ENCODE measurements around the gene FRMD3.

Gene FRMD3

DNA sequence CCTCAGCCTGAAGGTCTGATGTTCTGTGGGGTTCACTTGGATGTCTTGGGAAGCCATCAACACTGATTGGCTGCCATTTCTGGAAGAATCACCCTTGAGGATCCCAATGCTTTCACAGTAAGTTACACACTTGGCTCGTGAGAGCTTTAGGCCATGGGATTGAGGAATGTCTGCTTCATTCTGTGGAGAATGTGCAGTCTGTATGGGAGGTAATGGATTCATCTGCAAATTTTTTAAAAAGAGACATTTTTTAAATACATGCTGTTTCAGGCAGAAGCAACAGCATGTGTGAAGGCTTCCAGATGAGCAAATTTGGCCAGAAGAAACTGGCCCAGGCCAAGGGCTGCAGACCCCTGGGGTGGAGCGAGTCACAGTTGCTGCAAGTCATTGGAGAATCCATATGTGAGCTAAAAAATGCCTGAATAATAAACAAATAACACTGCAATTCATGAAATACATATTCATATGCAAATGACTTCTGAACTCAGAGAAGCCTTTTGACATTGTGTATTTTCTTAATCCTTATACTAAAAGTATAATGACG, 328.9 kb downstream of the FRMD3 start:
- H3K36me3 ChIP-seq (ENCODE audit: control insufficient read depth, insufficient read depth, low read length) = no peaks in the 10 kb centered on the region
- H3K4me1 ChIP-seq (ENCODE audit: control insufficient read depth, insufficient read depth, low read length) = no peaks in the 10 kb centered on the region
- H3K9ac ChIP-seq (ENCODE audit: low read length) = no peak overlapping the region
- no peak overlapping the region for H3K27ac ChIP-seq (ENCODE audit: low read depth, low read length)
- no peak overlapping the region for H3K4me3 ChIP-seq (ENCODE audit: low read length)
- no peaks in the 10 kb centered on the region for H3K27me3 ChIP-seq (ENCODE audit: control insufficient read depth, insufficient read depth, low read length)

DNA sequence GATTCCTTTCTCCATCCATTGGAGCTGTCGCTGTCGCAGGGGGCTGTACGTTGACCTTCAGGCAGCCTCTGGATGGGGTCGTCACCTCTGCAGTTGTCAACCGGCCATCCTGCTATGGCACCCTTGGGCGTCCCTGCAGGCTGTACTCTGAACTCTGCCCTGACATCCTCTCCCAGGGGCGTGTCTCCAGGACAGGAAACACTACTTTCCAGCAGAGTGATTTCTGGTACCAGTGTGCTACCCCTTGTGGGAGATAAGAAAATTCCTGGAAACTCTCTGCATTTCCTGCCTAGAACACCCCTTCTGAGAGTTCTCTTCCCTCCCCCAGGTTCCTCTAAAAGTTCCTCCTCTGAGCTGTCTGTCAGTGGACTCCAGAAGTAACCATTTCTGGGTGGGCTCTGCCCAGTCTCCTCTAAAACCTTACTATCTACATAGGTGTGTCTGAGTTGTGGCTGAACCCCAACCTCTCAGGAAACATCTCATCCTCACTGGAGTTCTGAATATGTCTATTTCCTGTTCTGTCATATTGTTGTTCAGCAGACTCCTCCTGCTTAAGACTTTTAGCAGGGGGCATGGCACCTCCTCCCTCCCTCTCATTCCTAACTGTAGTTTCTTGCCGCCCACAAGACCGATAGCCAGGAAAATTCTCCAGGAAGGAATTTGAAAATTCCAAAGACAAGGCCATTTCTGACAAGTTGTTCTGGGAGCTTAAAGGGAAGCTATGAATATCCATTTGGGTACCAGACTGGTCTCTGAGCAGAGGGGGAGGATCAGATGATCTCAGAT, 329.9 kb downstream of the FRMD3 start:
- no peaks in the 10 kb centered on the region for H3K27me3 ChIP-seq (ENCODE audit: control insufficient read depth, insufficient read depth, low read length)
- H3K4me3 ChIP-seq (ENCODE audit: low read length) = no peak overlapping the region
- H3K36me3 ChIP-seq (ENCODE audit: control insufficient read depth, insufficient read depth, low read length) = no peaks in the 10 kb centered on the region
- no peak overlapping the region for H3K9ac ChIP-seq (ENCODE audit: low read length)
- no peaks in the 10 kb centered on the region for H3K4me1 ChIP-seq (ENCODE audit: control insufficient read depth, insufficient read depth, low read length)
- no peak overlapping the region for H3K27ac ChIP-seq (ENCODE audit: low read depth, low read length)

DNA sequence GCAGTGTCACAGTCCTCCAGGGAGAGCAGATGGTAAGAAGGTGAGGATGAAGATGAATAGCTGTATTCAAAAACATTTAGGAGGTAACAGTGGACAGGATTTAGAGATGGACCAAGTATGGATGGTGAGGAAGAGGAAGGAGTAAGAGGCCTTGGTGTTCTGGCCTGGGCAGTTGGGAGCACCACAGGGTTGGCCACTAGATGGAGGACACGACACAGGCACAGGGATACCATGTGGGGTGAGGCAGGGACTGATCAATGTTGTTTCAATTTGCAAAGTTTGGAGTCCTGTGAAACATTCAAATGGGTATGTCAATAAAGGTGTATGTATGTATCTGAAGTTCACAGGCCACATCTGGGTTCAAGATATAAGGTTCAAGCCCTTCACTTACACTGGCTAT, 334.2 kb downstream of the FRMD3 start:
- Histone ChIP-seq H3K4me1 (ENCODE audit: control insufficient read depth, insufficient read depth, low read length) (no peaks in the 10 kb centered on the region), H3K36me3 (ENCODE audit: control insufficient read depth, insufficient read depth, low read length) (no peaks in the 10 kb centered on the region), H3K27ac (ENCODE audit: low read depth, low read length) (no peak overlapping the region), H3K4me3 (ENCODE audit: low read length) (no peak overlapping the region), H3K27me3 (ENCODE audit: control insufficient read depth, insufficient read depth, low read length) (no peaks in the 10 kb centered on the region), H3K9ac (ENCODE audit: low read length) (no peak overlapping the region)

DNA sequence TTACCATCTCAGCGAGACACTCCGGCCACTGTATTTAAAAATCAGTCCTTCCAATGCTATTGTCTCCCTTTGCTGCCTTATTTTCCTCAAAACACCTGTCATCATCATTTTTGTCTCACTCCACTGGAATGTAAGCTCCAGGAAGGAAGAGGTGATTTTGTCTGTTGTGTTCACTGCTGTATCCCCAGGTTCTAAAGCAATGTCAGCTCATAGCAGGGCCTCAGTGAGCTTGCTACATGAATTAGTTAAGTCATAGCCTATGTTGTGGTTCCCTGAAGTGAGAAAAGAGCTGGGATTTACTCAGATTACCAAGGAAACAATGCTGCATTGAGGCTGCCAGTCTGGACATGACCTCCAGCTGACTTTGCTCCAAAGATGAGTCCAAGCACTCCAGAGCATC, 337.7 kb downstream of the FRMD3 start:
- no peaks in the 10 kb centered on the region for H3K36me3 ChIP-seq (ENCODE audit: control insufficient read depth, insufficient read depth, low read length)
- H3K27ac ChIP-seq (ENCODE audit: low read depth, low read length) = no peak overlapping the region
- no peak overlapping the region for H3K9ac ChIP-seq (ENCODE audit: low read length)
- no peak overlapping the region for H3K4me3 ChIP-seq (ENCODE audit: low read length)
- H3K27me3 ChIP-seq (ENCODE audit: control insufficient read depth, insufficient read depth, low read length) = peaks cover 3% of the 10 kb centered on the region
- no peaks in the 10 kb centered on the region for H3K4me1 ChIP-seq (ENCODE audit: control insufficient read depth, insufficient read depth, low read length)

DNA sequence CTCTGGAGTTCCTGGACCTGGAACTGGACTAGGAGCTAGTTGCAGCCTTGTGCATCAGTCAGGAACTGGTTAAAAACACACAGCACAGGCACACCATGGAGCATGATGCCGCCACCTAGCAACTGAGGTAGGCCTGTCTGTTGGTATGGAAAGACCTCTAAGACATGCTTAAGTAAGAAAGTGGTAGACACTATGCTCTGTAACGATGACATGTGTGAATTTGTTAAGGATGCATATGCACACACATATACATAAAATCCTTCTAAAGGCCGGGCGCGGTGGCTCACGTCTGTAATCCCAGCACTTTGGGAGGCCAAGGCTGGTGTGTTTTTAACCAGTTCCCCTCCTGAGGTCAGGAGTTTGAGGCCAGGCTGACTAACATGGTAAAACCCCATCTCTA, 338.4 kb downstream of the FRMD3 start:
- no peak overlapping the region for H3K27ac ChIP-seq (ENCODE audit: low read depth, low read length)
- peaks cover 3% of the 10 kb centered on the region for H3K27me3 ChIP-seq (ENCODE audit: control insufficient read depth, insufficient read depth, low read length)
- H3K4me3 ChIP-seq (ENCODE audit: low read length) = no peak overlapping the region
- H3K36me3 ChIP-seq (ENCODE audit: control insufficient read depth, insufficient read depth, low read length) = no peaks in the 10 kb centered on the region
- H3K9ac ChIP-seq (ENCODE audit: low read length) = no peak overlapping the region
- H3K4me1 ChIP-seq (ENCODE audit: control insufficient read depth, insufficient read depth, low read length) = no peaks in the 10 kb centered on the region

DNA sequence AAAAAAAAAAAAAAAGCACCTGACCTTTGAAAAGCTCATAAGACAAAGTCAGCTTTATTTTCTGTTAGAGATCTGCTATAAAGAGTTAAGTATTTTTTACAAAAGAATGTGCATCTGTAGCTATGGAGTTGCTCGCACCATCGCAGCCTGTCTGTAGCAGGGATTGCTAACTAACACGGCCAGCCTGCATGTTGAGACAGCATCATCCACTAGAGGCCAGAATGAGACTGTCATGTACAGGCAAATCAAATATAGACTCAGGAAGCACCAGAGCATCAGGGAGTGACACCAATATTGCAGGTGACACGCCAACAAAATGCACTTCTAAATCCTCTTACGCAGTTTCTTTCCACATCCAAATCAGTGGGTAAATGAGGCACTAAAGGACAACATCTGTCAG, 339.0 kb downstream of the FRMD3 start:
- Histone ChIP-seq H3K4me1 (ENCODE audit: control insufficient read depth, insufficient read depth, low read length) (no peaks in the 10 kb centered on the region), H3K36me3 (ENCODE audit: control insufficient read depth, insufficient read depth, low read length) (no peaks in the 10 kb centered on the region), H3K27ac (ENCODE audit: low read depth, low read length) (no peak overlapping the region), H3K27me3 (ENCODE audit: control insufficient read depth, insufficient read depth, low read length) (peaks cover 3% of the 10 kb centered on the region), H3K4me3 (ENCODE audit: low read length) (no peak overlapping the region), H3K9ac (ENCODE audit: low read length) (no peak overlapping the region)

DNA sequence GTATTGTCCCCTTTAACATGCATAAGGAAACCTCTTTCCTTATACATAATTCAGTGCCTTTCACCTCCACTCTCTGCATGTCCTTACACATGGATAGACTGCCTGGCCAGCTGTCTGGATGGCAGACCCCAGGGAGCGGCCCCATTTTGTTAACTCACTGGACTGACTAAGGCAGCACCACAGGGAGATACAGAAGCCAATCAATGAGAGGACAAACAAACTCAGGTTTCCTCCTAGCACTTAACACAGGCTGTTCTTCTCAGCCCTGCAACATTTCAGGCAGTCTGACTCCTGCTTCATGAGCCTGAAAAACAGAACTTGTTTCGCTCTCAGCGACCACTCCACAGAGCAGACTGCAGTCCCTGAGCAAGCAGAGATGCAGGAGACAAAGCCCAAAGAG, 339.8 kb downstream of the FRMD3 start:
- H3K9ac ChIP-seq (ENCODE audit: low read length) = no peak overlapping the region
- peaks cover 3% of the 10 kb centered on the region for H3K27me3 ChIP-seq (ENCODE audit: control insufficient read depth, insufficient read depth, low read length)
- no peaks in the 10 kb centered on the region for H3K4me1 ChIP-seq (ENCODE audit: control insufficient read depth, insufficient read depth, low read length)
- H3K4me3 ChIP-seq (ENCODE audit: low read length) = no peak overlapping the region
- H3K27ac ChIP-seq (ENCODE audit: low read depth, low read length) = no peak overlapping the region
- no peaks in the 10 kb centered on the region for H3K36me3 ChIP-seq (ENCODE audit: control insufficient read depth, insufficient read depth, low read length)

DNA sequence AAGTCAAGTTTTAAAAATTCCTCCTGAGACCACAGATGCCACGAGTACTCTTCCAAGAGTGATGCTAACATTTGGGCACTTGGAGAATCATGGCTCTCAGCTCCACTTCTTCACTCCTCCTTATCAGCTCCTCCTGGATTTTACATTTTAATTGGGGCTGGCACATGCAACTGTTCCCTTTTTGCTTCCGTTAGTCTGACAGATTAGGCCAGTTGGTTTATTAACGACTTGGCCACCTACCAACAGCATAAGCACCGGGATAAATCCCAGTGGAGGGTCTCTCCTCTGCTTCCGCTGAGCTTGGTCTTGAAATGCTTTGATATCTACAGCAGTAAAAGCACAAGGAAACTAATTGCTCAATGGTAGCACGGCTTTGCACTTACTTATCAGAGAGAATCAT, 340.6 kb downstream of the FRMD3 start:
- H3K4me3 ChIP-seq (ENCODE audit: low read length) = no peak overlapping the region
- H3K27me3 ChIP-seq (ENCODE audit: control insufficient read depth, insufficient read depth, low read length) = peaks cover 3% of the 10 kb centered on the region
- H3K9ac ChIP-seq (ENCODE audit: low read length) = no peak overlapping the region
- H3K27ac ChIP-seq (ENCODE audit: low read depth, low read length) = no peak overlapping the region
- no peaks in the 10 kb centered on the region for H3K36me3 ChIP-seq (ENCODE audit: control insufficient read depth, insufficient read depth, low read length)
- no peaks in the 10 kb centered on the region for H3K4me1 ChIP-seq (ENCODE audit: control insufficient read depth, insufficient read depth, low read length)

DNA sequence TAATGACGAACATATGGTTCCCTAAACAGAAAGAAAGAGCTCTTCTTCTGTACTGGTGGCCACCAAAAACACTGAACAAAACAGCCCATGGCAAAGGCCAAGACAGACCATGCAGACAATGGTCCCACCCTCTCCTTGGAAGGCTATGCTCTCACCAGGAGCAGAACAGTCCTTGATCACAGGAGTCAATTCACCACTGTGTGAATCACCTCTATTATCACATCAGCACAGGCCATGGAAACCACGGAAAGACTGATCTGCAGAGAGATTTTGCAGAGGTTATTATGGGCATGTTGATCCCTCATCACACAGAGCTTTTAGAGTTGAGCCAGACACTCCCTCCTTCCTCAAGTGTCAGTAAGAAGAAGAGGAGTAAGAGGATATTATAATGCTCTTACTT, 341.3 kb downstream of the FRMD3 start:
- no peak overlapping the region for H3K9ac ChIP-seq (ENCODE audit: low read length)
- peaks cover 3% of the 10 kb centered on the region for H3K27me3 ChIP-seq (ENCODE audit: control insufficient read depth, insufficient read depth, low read length)
- H3K36me3 ChIP-seq (ENCODE audit: control insufficient read depth, insufficient read depth, low read length) = no peaks in the 10 kb centered on the region
- no peak overlapping the region for H3K27ac ChIP-seq (ENCODE audit: low read depth, low read length)
- no peak overlapping the region for H3K4me3 ChIP-seq (ENCODE audit: low read length)
- H3K4me1 ChIP-seq (ENCODE audit: control insufficient read depth, insufficient read depth, low read length) = no peaks in the 10 kb centered on the region

Measured in rectal smooth muscle tissue (tissue), 1 donor.